SH-SY5Y (cell line): Measurements from ENCODE around the gene INTS6.

Experiments used
- GATA2 ChIP-seq: IDR thresholded peaks from 2 replicates; pipeline ENCODE4 v1.6.1; 2011; ENCODE audit warnings: mild to moderate bottlenecking, low read depth, low read length
- GATA3 ChIP-seq: IDR thresholded peaks from 2 replicates; pipeline ENCODE4 v1.6.1; 2011; ENCODE audit warnings: low read depth, mild to moderate bottlenecking, low read length, moderate library complexity

DNA sequence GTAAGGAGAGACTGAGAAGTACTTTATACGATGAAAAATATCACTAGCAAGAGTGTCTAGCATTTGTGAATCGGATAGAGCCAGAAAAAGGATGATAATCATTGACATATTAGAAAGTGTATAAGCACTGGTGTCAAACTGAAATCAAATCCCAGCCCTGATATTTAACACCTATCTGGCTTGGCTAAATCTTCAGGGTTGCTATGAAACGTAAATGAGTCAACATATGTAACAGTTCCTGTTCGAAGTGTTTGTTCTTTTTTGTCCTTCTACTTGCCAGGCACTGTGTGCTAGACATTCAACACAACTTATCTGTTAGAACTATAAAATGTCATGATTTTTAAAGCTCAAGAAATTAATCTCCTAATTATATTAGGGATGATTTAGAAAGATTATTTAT, 72.6 kb downstream of the INTS6 start:
- TF ChIP-seq GATA2 (no peak), GATA3 (no peak)
